Endothelial cell of umbilical vein (primary cell): ENCODE measurements around the gene GUCY1A1. TPM values are rescaled to one million over a fixed set of nuclear protein-coding genes. Genes with fewer than 3 reads are reported as not detected.

Experiments used
- BruUV-seq: library from RNA; stranded (reverse); fragments of 400-500 nt; replicated peaks from 2 replicates; lab custom pipeline; 2021; lab: Mats Ljungman, UMichigan
- CTCF ChIA-PET: fragments of 300-600, 350-600 bp; sonication (Branson Sonifier 250); formaldehyde crosslinking; loops from one replicate; lab custom pipeline; 2021; ENCODE audit warnings: antibody characterized with exemption, inconsistent platforms; lab: Charles Lee
- POLR2A ChIA-PET: fragments of 300-600, 350-600 bp; sonication (Branson Sonifier 250); formaldehyde crosslinking; loops from one replicate; lab custom pipeline; 2021; ENCODE audit warnings: antibody characterized with exemption, inconsistent platforms; lab: Charles Lee
- DNase-seq: peaks from one replicate; pipeline ENCODE4 v3.0.0-alpha.2; 2011; ENCODE audit warnings: low read depth, low spot score
- FAIRE-seq: peaks from 2 replicates; lab custom pipeline; 2011; peaks lifted over from hg19 to GRCh38; lab: Jason Lieb, UNC
- H2AFZ ChIP-seq: 2 replicates; pipeline ENCODE4 v1.6.0; 2012; ENCODE audit warnings: low read depth, low read length, control low read depth, inconsistent platforms
- H3K27ac ChIP-seq: 2 replicates; pipeline ENCODE4 v1.5.1; 2011; ENCODE audit warnings: low read depth, mild to moderate bottlenecking, control low read depth, low read length, moderate library complexity; ENCODE audit not compliant: insufficient read depth
- H3K27me3 ChIP-seq, 2 experiments: 2 replicates each; pipeline versions ENCODE4 v1.6.0 to v1.6.1; 2011; ENCODE audit warnings: low read length in 2 of 2, mixed read lengths in 1 of 2; ENCODE audit not compliant: control insufficient read depth in 2 of 2, insufficient read depth in 2 of 2
- H3K36me3 ChIP-seq, 2 experiments: 2 replicates in 1 of 2; 3 replicates in 1 of 2; pipeline ENCODE4 v1.5.1; 2011; ENCODE audit warnings: low read length in 2 of 2, mild to moderate bottlenecking in 1 of 2, moderate library complexity in 1 of 2; ENCODE audit not compliant: control insufficient read depth in 2 of 2, insufficient read depth in 2 of 2; ENCODE audit errors: extremely low read depth in 1 of 2
- H3K4me1 ChIP-seq: 3 replicates; pipeline ENCODE4 v1.5.1; 2011; ENCODE audit warnings: mild to moderate bottlenecking, low read length; ENCODE audit not compliant: control insufficient read depth, insufficient read depth; ENCODE audit errors: extremely low read depth
- H3K4me2 ChIP-seq: 2 replicates; pipeline ENCODE4 v1.6.1; 2011; ENCODE audit warnings: low read length, control low read depth, mixed read lengths; ENCODE audit not compliant: insufficient read depth
- H3K4me3 ChIP-seq, 3 experiments: fragments of 200-600 bp in 1 of 3; sonication (generic), shearing (Covaris generic) in 1 of 3; replicated peaks in 1 of 3; 2 replicates each; pipeline ENCODE4 v1.5.1; 2011 to 2016; ENCODE audit warnings: control low read depth in 3 of 3, low read length in 3 of 3, mild to moderate bottlenecking in 2 of 3, inconsistent platforms in 1 of 3, low read depth in 1 of 3, moderate library complexity in 1 of 3; ENCODE audit not compliant: insufficient read depth in 1 of 3
- H3K79me2 ChIP-seq: 2 replicates; pipeline ENCODE4 v1.6.0; 2012; ENCODE audit warnings: low read length, inconsistent platforms; ENCODE audit not compliant: control insufficient read depth, insufficient read depth
- H3K9ac ChIP-seq: replicated peaks from 2 replicates; pipeline ENCODE3; 2011; ENCODE audit warnings: low read length, control low read depth; ENCODE audit not compliant: insufficient read depth; ENCODE audit errors: extremely low read depth
- H3K9me1 ChIP-seq: replicated peaks from 3 replicates; pipeline ENCODE4 v1.6.0; 2011; ENCODE audit warnings: mild to moderate bottlenecking, low read length; ENCODE audit not compliant: control insufficient read depth, insufficient read depth; ENCODE audit errors: extremely low read depth
- H3K9me3 ChIP-seq: replicated peaks from 2 replicates; pipeline ENCODE4 v1.5.1; 2012; ENCODE audit warnings: low read length, inconsistent platforms; ENCODE audit not compliant: control insufficient read depth, insufficient read depth
- H4K20me1 ChIP-seq: replicated peaks from 2 replicates; pipeline ENCODE3; 2011; ENCODE audit warnings: mild to moderate bottlenecking, low read length; ENCODE audit not compliant: control insufficient read depth, insufficient read depth; ENCODE audit errors: extremely low read depth
- CTCF ChIP-seq, 2 donors: IDR thresholded peaks; 1 replicate in 1 of 2; 2 replicates in 1 of 2; pipeline ENCODE4 v1.5.1; 2011; ENCODE audit warnings: low read length in 2 of 2, mild to moderate bottlenecking in 2 of 2, moderate library complexity in 2 of 2, control low read depth in 1 of 2, inconsistent platforms in 1 of 2, low read depth in 1 of 2; ENCODE audit not compliant: insufficient read depth in 1 of 2; ENCODE audit errors: extremely low read depth in 1 of 2
- EZH2 ChIP-seq: IDR thresholded peaks from 2 replicates; pipeline ENCODE4 v1.6.1; 2012; ENCODE audit warnings: borderline replicate concordance, low read depth, mild to moderate bottlenecking, moderate library complexity, low read length, inconsistent platforms; ENCODE audit not compliant: severe bottlenecking
- FOS ChIP-seq: IDR thresholded peaks from 2 replicates; pipeline ENCODE4 v1.6.1; 2011; ENCODE audit warnings: mild to moderate bottlenecking, low read length, moderate library complexity, borderline replicate concordance; ENCODE audit not compliant: insufficient read depth
- GATA2 ChIP-seq: IDR thresholded peaks from 2 replicates; pipeline ENCODE4 v1.7.0; 2011; ENCODE audit warnings: low read depth, mild to moderate bottlenecking, moderate library complexity, mixed read lengths, low read length; ENCODE audit not compliant: insufficient read length, insufficient read depth
- JUN ChIP-seq: IDR thresholded peaks from 2 replicates; pipeline ENCODE4 v1.6.1; 2011; ENCODE audit warnings: borderline replicate concordance, low read depth; ENCODE audit not compliant: insufficient read length, insufficient read depth
- MYC ChIP-seq: IDR thresholded peaks from one replicate; pipeline ENCODE4 v1.6.1; 2011; ENCODE audit warnings: mild to moderate bottlenecking, low read depth, low read length
- POLR2A ChIP-seq: IDR thresholded peaks from 2 replicates; pipeline ENCODE4 v1.6.1; 2012; ENCODE audit warnings: low read depth, mild to moderate bottlenecking, control low read depth, low read length
- POLR2AphosphoS5 ChIP-seq: IDR thresholded peaks from 2 replicates; pipeline ENCODE4 v1.6.1; 2012; ENCODE audit warnings: low read depth, mild to moderate bottlenecking, control low read depth, low read length, moderate library complexity; ENCODE audit not compliant: insufficient read depth
- dilution Hi-C: fragments of 300-500 bp; cut with MboI; formaldehyde crosslinking; loops from one replicate; pipeline ENCODE4 v1.15.0; 2019; ENCODE audit warnings: low sequenced_read_pairs; ENCODE audit not compliant: extremely low pct_ligation_motif_present
- intact Hi-C: fragments of 100-400 bp; cut with micrococcal nuclease; formaldehyde crosslinking; loops from one replicate; pipeline ENCODE4 v1.10.0; 2022
- polyA plus RNA-seq, 4 experiments: library from polyadenylated mRNA; depleted of rRNA in 3 of 4; stranded (reverse) in 3 of 4; unstranded in 1 of 4; fragments of >200 nt; gene quantifications; 2 replicates each; pipeline versions ENCODE4 v1.2.1 to v1.2.3, GENCODE V29; 2011 to 2012; ENCODE audit warnings: missing spikeins in 1 of 4
- total RNA-seq: library from RNA; stranded (reverse); gene quantifications from 2 replicates; pipeline ENCODE4 v1.2.3, GENCODE V29; 2021
- TF ChIP-seq, protein P1 (sequence below): IDR thresholded peaks from 2 replicates; pipeline ENCODE4 v1.6.1; 2011; ENCODE audit not compliant: insufficient read depth, insufficient read length

GUCY1A1 gene
- total and polyA plus RNA-seq, 2 donors (not counting 3 experiments of a cell fraction or from before 2014, with no cell fraction given) = 1.3 to 4.4 TPM

- no peak overlapping the region for H3K27ac ChIP-seq
- no peaks in the 10 kb centered on the region for H3K36me3 ChIP-seq
- H3K9me3 ChIP-seq = no peaks in the 10 kb centered on the region
- intact Hi-C loops (no loop called here), dilution Hi-C loops (no loop called here)
- H3K4me3 ChIP-seq = no peak overlapping the region
- TF ChIP-seq MYC (no peak), POLR2A (no peak), CTCF (IDR thresholded peaks at IDR 0.05; ENCODE audit: extremely low read depth in 1 of 2, insufficient read depth in 1 of 2, low read depth in 1 of 2, low read length in 2 of 2) (no peak), EZH2 (no peak), FOS (no peak), GATA2 (no peak), POLR2AphosphoS5 (no peak), JUN (no peak)
- TF ChIP-seq, protein P1, sequence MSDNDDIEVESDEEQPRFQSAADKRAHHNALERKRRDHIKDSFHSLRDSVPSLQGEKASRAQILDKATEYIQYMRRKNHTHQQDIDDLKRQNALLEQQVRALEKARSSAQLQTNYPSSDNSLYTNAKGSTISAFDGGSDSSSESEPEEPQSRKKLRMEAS = no peak
- H4K20me1 ChIP-seq = no peaks in the 10 kb centered on the region
- no peaks in the 10 kb centered on the region for H3K27me3 ChIP-seq
- DNase-seq (peak; percentile 62), FAIRE-seq (no peak)
- no peaks in the 10 kb centered on the region for H3K4me1 ChIP-seq
- no peak overlapping the region for H3K9ac ChIP-seq
- no peak overlapping the region for H2AFZ ChIP-seq
- H3K9me1 ChIP-seq = no peaks in the 10 kb centered on the region
- ChIA-PET CTCF (interaction anchor here (1.0 to 1.8 kb wide), 4 partner anchors 14 to 680 kb away, joined by 3 to 6 read pairs (median 3); partner anchors contain the start of gene GUCY1A1), POLR2A (no interaction called here)
- BruUV-seq = no TSS peak
- H3K79me2 ChIP-seq = no peaks in the 10 kb centered on the region
- no peak overlapping the region for H3K4me2 ChIP-seq
Observed at GRCh38 chr4:155705664-155706063, 39.0 kb downstream of the GUCY1A1 start.
